Measurements from ENCODE around the gene SRRM1.

DNA sequence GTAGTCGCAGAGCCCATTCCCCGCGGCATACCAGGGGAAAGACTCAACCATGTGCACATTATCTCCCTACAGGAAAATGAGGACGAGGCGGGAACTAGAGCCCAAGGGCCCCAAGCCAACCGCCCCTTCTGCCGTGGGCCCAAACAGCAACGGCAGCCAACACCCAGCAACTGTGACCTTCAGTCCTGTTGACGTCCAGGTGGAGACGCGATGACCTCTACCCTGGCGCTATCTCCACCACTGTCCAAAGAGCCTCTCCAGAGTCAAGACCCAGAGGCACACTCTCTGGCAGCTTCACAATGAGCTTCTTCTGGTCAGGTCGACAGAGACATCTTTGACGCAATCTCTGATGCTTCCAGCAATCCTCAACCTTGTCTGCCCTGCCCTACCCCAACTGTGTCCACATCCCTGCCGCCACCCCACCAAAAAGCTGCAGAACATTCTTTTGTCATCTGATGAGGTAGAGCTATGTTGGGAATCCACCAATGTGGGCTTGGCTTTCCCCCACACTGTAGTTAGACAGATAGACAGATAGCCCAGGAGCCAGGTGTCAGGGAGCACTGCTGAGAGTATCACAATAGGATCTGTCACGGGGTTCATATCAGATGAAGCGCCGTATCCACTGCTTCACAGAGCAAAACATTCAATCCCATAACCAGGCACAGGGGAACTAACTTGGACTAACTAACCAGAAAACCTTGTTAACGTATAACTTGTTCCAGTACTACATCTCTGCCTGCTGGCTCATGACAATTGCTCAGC, 37.4 kb upstream of the SRRM1 start:
- TF ChIP-seq POLR2A (IDR thresholded peaks at IDR 0.05; ENCODE audit: low read depth, low read length) (no peak), POLR2AphosphoS5 (IDR thresholded peaks at IDR 0.05; ENCODE audit: insufficient read depth, low read depth, low read length) (no peak), MYC (IDR thresholded peaks at IDR 0.05; ENCODE audit: low read depth, low read length) (no peak)
- TF ChIP-seq, protein P1, sequence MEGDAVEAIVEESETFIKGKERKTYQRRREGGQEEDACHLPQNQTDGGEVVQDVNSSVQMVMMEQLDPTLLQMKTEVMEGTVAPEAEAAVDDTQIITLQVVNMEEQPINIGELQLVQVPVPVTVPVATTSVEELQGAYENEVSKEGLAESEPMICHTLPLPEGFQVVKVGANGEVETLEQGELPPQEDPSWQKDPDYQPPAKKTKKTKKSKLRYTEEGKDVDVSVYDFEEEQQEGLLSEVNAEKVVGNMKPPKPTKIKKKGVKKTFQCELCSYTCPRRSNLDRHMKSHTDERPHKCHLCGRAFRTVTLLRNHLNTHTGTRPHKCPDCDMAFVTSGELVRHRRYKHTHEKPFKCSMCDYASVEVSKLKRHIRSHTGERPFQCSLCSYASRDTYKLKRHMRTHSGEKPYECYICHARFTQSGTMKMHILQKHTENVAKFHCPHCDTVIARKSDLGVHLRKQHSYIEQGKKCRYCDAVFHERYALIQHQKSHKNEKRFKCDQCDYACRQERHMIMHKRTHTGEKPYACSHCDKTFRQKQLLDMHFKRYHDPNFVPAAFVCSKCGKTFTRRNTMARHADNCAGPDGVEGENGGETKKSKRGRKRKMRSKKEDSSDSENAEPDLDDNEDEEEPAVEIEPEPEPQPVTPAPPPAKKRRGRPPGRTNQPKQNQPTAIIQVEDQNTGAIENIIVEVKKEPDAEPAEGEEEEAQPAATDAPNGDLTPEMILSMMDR (IDR thresholded peaks at IDR 0.05; ENCODE audit: extremely low read depth in 1 of 2, insufficient read depth in 1 of 2, low read depth in 1 of 2, low read length in 2 of 2): no peak

Measured in endothelial cell of umbilical vein (primary cell).